Kidney epithelial cell (primary cell): Measurements from ENCODE around the gene DEFB132. TPM values are rescaled to one million over a fixed set of nuclear protein-coding genes. Genes with fewer than 3 reads are reported as not detected.

ENCODE experiments used
- DNase-seq: peaks from one replicate; pipeline ENCODE4 v3.0.0-alpha.2; 2010; ENCODE audit warnings: low read depth
- H3K27me3 ChIP-seq: 2 replicates; pipeline ENCODE4 v1.6.0; 2011; ENCODE audit warnings: low read length; ENCODE audit not compliant: control insufficient read depth, insufficient read depth
- H3K36me3 ChIP-seq: 2 replicates; pipeline ENCODE4 v1.5.1; 2011; ENCODE audit warnings: low read length; ENCODE audit not compliant: control insufficient read depth, insufficient read depth
- H3K4me3 ChIP-seq: 2 replicates; pipeline ENCODE4 v1.5.1; 2011; ENCODE audit warnings: low read depth, mild to moderate bottlenecking, control low read depth, low read length
- total RNA-seq: library from RNA; depleted of rRNA; stranded (reverse); fragments of >200 nt; gene quantifications from 2 replicates; pipeline ENCODE4 v1.2.3, GENCODE V29; 2015
- TF ChIP-seq, protein P1 (sequence below): IDR thresholded peaks from 2 replicates; pipeline ENCODE4 v1.5.1; 2011; ENCODE audit warnings: mild to moderate bottlenecking, moderate library complexity, low read length, control low read depth, inconsistent platforms; ENCODE audit not compliant: insufficient read depth, poor library complexity, severe bottlenecking

Gene DEFB132, protein sequence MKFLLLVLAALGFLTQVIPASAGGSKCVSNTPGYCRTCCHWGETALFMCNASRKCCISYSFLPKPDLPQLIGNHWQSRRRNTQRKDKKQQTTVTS
- not detected in 2 replicates for total RNA-seq

DNA sequence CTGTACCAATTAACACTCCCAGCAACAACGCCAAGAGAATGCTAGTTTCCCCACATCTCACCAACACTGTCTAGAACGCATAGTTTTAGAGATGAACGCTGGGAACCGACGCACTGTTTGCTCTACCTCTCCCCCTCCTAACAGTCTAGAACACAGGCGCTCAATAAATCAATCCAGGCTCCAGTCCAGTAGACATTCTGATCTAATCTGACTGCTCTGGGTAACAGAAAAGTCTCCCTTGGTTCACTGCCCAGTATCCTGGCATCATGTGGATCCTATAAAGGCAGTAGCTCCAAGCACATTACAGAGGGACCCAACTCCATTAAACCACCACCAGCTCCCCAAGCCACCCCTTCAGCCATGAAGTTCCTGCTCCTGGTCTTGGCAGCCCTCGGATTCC lies at the start of gene DEFB132:
Gene DEFB132, plus strand, starts transcription at position 306 of the 400 bp plus-strand sequence. Its CDS starts 55 bp downstream, at position 361.
- peaks cover 2% of the 10 kb centered on the region for H3K27me3 ChIP-seq
- H3K4me3 ChIP-seq = no peak within 1 kb of the TSS
- TF ChIP-seq, protein P1, sequence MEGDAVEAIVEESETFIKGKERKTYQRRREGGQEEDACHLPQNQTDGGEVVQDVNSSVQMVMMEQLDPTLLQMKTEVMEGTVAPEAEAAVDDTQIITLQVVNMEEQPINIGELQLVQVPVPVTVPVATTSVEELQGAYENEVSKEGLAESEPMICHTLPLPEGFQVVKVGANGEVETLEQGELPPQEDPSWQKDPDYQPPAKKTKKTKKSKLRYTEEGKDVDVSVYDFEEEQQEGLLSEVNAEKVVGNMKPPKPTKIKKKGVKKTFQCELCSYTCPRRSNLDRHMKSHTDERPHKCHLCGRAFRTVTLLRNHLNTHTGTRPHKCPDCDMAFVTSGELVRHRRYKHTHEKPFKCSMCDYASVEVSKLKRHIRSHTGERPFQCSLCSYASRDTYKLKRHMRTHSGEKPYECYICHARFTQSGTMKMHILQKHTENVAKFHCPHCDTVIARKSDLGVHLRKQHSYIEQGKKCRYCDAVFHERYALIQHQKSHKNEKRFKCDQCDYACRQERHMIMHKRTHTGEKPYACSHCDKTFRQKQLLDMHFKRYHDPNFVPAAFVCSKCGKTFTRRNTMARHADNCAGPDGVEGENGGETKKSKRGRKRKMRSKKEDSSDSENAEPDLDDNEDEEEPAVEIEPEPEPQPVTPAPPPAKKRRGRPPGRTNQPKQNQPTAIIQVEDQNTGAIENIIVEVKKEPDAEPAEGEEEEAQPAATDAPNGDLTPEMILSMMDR = no peak
- no peaks in the 10 kb centered on the region for H3K36me3 ChIP-seq
- DNase-seq = no peak

DNA sequence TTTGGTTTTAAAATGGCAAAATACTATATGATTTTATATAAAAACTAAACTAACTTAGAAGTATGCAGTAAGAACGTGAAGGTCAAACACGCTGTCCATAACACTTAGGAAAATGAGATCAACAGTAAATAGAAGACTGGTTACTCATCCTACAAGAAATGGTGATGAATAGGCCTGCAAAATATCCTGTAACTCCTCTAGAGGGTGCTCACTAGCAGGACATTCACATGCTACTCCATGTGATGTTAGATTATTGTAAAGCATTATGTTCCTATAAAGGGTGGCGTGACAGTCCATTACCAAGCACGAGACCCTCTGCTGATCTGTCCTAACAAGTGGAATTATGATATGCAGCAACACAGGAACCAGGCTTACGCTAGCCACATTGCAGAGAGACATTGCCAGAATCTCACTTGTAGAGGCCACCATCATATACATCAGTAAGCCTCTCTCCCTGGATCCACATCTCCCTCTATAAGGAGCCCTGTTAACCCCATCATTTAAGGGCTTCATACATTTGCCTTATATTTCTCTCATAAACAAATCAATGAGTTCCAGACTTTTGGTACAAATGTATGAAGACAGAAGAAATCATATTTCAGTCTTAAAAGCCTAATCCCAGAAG lies 48.5 kb upstream of the DEFB132 start:
- Histone ChIP-seq H3K36me3 (no peaks in the 10 kb centered on the region), H3K27me3 (peaks cover 2% of the 10 kb centered on the region), H3K4me3 (no peak overlapping the region)
- TF ChIP-seq, protein P1 = peak; percentile 60
- peak; percentile 14 for DNase-seq

DNA sequence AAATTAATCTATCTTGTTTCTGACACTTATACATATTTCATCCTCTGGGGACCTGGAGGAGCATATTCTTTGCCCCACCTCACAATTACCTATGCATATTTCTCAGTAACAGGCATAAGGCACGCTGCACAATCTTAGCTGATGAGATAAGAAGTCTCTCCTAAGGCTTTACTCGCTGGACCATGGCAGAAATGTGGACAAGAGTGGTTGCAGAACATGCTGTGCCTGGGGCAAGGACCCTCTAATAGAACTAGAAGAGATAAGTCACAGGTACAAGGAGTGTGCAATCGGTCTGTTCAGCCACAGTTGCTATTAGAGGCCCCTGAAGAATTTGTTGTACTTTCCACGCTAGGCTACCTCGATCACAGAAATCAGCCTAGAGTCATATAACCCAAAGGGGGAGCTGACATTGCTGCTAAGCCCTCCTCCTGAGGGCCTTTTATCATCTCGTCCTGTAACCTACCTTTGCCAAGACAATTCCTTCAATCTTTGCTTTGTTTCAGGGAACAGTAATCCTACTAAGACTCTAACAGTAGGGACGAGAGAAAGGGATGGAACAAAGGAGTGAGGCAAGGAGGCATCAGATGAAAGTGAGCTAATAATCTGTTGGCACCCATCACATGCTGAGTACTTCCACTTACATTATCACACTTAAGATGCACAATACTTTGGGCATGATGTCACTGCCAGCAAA lies 46.6 kb upstream of the DEFB132 start:
- peaks cover 2% of the 10 kb centered on the region for H3K27me3 ChIP-seq
- TF ChIP-seq, protein P1 = no peak
- H3K36me3 ChIP-seq = no peaks in the 10 kb centered on the region
- no peak overlapping the region for H3K4me3 ChIP-seq
- no peak for DNase-seq

DNA sequence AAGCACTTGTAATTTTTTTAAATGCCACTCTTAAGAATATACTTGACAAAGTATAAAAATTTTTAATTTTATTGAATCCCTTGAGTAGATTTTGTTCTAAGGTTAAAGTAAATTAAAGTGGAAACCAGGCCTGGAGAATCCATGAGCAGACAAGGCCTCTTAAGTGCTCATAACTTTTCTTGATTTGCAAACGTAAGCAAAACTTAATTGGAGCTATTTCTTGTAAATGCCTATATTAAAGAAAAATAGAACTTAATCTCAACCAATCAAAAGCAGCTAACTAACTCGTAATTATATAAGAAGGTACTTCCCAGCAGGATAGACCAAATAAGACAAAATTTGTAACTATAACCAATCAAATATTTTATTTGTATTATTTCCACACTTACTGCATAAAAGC lies 43.1 kb upstream of the DEFB132 start:
- Histone ChIP-seq H3K4me3 (no peak overlapping the region), H3K36me3 (no peaks in the 10 kb centered on the region), H3K27me3 (peaks cover 4% of the 10 kb centered on the region)
- DNase-seq = no peak
- TF ChIP-seq, protein P1 = no peak

DNA sequence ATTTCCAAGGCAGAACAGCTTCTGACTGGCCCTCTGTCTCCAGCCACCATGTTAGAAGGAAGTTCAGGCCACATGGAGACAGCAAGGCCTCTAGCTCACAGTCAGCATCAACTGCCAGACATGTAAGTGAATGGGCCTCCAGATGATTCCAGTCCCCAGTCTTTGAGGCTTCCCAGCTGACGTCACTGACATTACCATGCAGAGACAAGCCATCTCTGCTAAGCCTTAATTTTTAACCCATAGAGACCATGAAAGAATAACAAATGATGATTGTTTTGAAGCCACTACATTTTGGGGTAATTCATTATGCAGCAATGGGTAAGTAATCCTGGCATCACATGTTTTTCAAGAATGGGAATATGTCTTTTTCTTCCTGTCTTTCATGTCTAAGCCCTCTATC lies 41.7 kb upstream of the DEFB132 start:
- no peaks in the 10 kb centered on the region for H3K36me3 ChIP-seq
- no peak overlapping the region for H3K4me3 ChIP-seq
- DNase-seq = no peak
- peaks cover 4% of the 10 kb centered on the region for H3K27me3 ChIP-seq
- TF ChIP-seq, protein P1 = no peak
